SJCRH30 (cell line): ENCODE data around the gene IL1RL2. TPM values are rescaled to one million over a fixed set of nuclear protein-coding genes. Genes with fewer than 3 reads are reported as not detected.

Experiments used
- DNase-seq, 2 experiments: peaks; one replicate each; pipeline ENCODE4 v3.0.0-alpha.2; 2015 to 2020
- H3K27ac ChIP-seq: fragments of 250-450 bp; sonication (Bioruptor Pico); 2 replicates; pipeline ENCODE4 v1.5.1; 2020; ENCODE audit warnings: mild to moderate bottlenecking, moderate library complexity
- H3K27me3 ChIP-seq: fragments of 250-450 bp; sonication (Bioruptor Pico); 2 replicates; pipeline ENCODE4 v1.5.1; 2020; ENCODE audit warnings: mild to moderate bottlenecking, moderate library complexity
- H3K36me3 ChIP-seq: fragments of 250-450 bp; sonication (Bioruptor Pico); 2 replicates; pipeline ENCODE4 v1.5.1; 2020; ENCODE audit warnings: mild to moderate bottlenecking, moderate library complexity
- H3K4me1 ChIP-seq: fragments of 250-450 bp; sonication (Bioruptor Pico); 2 replicates; pipeline ENCODE4 v1.5.1; 2020; ENCODE audit warnings: mild to moderate bottlenecking, moderate library complexity
- H3K4me3 ChIP-seq: fragments of 250-450 bp; sonication (Bioruptor Pico); 2 replicates; pipeline ENCODE4 v1.5.1; 2020; ENCODE audit warnings: mild to moderate bottlenecking, moderate library complexity
- H3K9me3 ChIP-seq: fragments of 250-450 bp; sonication (Bioruptor Pico); replicated peaks from 2 replicates; pipeline ENCODE4 v1.5.1; 2020; ENCODE audit warnings: mild to moderate bottlenecking, moderate library complexity
- total RNA-seq: library from RNA; depleted of rRNA; stranded (reverse); fragments of >200 nt; shearing (Covaris generic); gene quantifications from 2 replicates; pipeline ENCODE4 v1.2.3, GENCODE V29; 2014; rRNA removed

Gene IL1RL2
- total RNA-seq, 1 experiment from 2014 or later = not detected

DNA sequence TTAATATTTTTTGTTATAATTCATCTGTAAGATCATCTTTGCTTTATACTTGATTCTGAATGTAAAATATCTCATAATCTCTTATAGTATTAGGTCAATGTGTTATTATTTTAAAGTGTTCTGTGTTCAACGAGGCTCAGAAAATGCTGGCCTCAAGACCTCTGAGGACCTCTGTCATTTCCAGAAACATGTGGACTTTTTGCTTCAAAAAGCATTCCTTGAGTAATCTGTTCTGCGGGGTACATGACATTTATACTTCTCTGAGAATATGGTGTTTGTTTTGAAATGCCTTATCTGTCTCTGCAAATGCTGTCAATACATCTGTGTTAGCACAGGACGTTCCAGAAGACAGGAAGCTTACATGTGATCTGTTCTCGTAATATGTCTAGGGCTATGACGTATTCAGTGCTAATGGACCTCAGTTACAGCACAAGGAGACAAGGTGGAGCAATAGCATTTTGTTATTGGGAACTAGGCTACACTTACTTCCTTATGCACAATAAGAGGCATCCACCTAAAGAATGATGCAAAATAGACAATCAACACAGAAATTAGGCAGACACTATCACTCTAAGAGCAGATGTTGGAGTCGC lies 86.9 kb downstream of the IL1RL2 start:
- Histone ChIP-seq H3K36me3 (no peaks in the 10 kb centered on the region), H3K27ac (no peak overlapping the region), H3K4me3 (no peak overlapping the region), H3K9me3 (no peaks in the 10 kb centered on the region), H3K4me1 (no peaks in the 10 kb centered on the region), H3K27me3 (no peaks in the 10 kb centered on the region)
- no peak for DNase-seq

- Histone ChIP-seq H3K27me3 (no peaks in the 10 kb centered on the region), H3K27ac (no peak overlapping the region), H3K36me3 (no peaks in the 10 kb centered on the region), H3K4me1 (no peaks in the 10 kb centered on the region), H3K4me3 (no peak overlapping the region), H3K9me3 (no peaks in the 10 kb centered on the region)
- DNase-seq = no peak
These were observed 89.9 kb downstream of the IL1RL2 start for GRCh38 chr2:102276549-102277201.

GRCh38 chr2:102277202-102277700 lies 90.4 kb downstream of the IL1RL2 start:
- no peaks in the 10 kb centered on the region for H3K36me3 ChIP-seq
- H3K4me1 ChIP-seq = no peaks in the 10 kb centered on the region

DNA sequence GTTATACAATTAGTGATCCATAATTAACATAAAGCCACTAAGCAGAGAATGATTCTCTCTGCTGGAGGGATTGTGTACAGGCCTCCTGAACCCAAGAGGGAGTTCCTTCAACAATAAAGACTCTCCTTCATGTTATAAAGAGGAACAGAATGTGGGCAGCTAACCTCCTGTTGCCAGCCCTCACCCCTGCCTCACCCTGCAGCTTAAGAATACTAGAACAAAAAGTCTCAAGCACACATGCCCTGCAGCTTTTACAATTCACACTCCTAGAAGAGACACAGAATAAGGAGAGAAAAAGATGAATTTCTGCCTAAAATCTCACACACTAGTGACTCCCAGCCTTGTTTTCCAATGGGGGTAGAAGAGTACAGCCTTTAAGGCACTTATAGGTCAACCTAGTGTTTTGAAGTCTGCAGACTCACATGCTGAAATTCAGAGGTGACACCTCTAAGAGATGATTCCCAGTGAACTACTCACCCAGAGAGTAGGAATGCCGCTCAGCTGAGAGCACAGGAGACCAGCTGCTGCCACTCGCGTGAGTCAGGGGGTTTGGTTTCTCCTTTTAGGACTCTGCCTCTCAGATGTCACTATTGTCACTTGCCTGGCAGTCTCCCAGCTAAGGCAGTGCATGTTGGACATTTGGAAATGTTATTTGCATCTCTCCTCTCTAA lies 92.0 kb downstream of the IL1RL2 start:
- Histone ChIP-seq H3K4me3 (no peak overlapping the region), H3K4me1 (no peaks in the 10 kb centered on the region), H3K27me3 (no peaks in the 10 kb centered on the region), H3K36me3 (no peaks in the 10 kb centered on the region), H3K9me3 (no peaks in the 10 kb centered on the region), H3K27ac (no peak overlapping the region)
- DNase-seq = peak in 1 of 2 experiments; percentile 13

More at GRCh38 chr2:102277202-102277700, 90.4 kb downstream of the IL1RL2 start:
- no peak overlapping the region for H3K27ac ChIP-seq
- H3K4me3 ChIP-seq = no peak overlapping the region
- H3K27me3 ChIP-seq = no peaks in the 10 kb centered on the region
- no peak for DNase-seq
- H3K9me3 ChIP-seq = no peaks in the 10 kb centered on the region

GRCh38 chr2:102279391-102279735 lies 92.5 kb downstream of the IL1RL2 start:
- H3K4me3 ChIP-seq = no peak overlapping the region
- no peaks in the 10 kb centered on the region for H3K4me1 ChIP-seq
- H3K27me3 ChIP-seq = no peaks in the 10 kb centered on the region
- H3K36me3 ChIP-seq = no peaks in the 10 kb centered on the region
- DNase-seq = no peak
- no peak overlapping the region for H3K27ac ChIP-seq
- no peaks in the 10 kb centered on the region for H3K9me3 ChIP-seq

- H3K36me3 ChIP-seq = no peaks in the 10 kb centered on the region
- no peaks in the 10 kb centered on the region for H3K9me3 ChIP-seq
- H3K4me3 ChIP-seq = no peak overlapping the region
- no peaks in the 10 kb centered on the region for H3K27me3 ChIP-seq
- no peaks in the 10 kb centered on the region for H3K4me1 ChIP-seq
- no peak overlapping the region for H3K27ac ChIP-seq
- DNase-seq = no peak
These were observed 95.9 kb downstream of the IL1RL2 start for GRCh38 chr2:102282678-102283091.

- H3K27ac ChIP-seq = no peak overlapping the region
- H3K4me1 ChIP-seq = no peaks in the 10 kb centered on the region
- DNase-seq = no peak
- no peaks in the 10 kb centered on the region for H3K36me3 ChIP-seq
- no peak overlapping the region for H3K4me3 ChIP-seq
- H3K9me3 ChIP-seq = no peaks in the 10 kb centered on the region
- H3K27me3 ChIP-seq = no peaks in the 10 kb centered on the region
These were observed 97.2 kb downstream of the IL1RL2 start for GRCh38 chr2:102283996-102284395.

DNA sequence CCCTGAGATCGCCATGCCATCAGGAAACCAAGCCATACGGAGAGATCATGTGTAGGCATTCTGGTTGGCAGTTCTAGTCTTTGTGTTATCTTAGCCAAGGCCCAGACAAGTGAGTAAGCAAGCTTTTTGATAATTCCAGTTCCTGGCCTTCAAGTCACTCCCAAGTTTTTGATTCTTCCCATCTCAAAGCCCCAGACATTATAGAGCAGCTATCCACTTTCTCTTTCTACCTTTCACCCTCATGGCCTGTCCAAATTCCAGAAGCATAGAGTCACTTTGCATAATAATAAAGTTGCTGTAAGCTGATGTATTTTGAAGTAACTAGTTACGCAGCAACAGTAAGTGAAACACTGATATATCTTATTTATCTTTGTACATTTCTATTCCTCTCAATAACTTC lies 97.8 kb downstream of the IL1RL2 start:
- DNase-seq = no peak
- no peaks in the 10 kb centered on the region for H3K27me3 ChIP-seq
- no peaks in the 10 kb centered on the region for H3K9me3 ChIP-seq

GRCh38 chr2:102285368-102285767 lies 98.5 kb downstream of the IL1RL2 start:
- Histone ChIP-seq H3K36me3 (no peaks in the 10 kb centered on the region), H3K4me3 (no peak overlapping the region), H3K9me3 (no peaks in the 10 kb centered on the region), H3K27me3 (no peaks in the 10 kb centered on the region), H3K4me1 (no peaks in the 10 kb centered on the region), H3K27ac (no peak overlapping the region)
- no peak for DNase-seq

More for the DNA sequence above, 97.8 kb downstream of the IL1RL2 start:
- no peak overlapping the region for H3K27ac ChIP-seq
- H3K36me3 ChIP-seq = no peaks in the 10 kb centered on the region
- H3K4me1 ChIP-seq = no peaks in the 10 kb centered on the region
- H3K4me3 ChIP-seq = no peak overlapping the region

DNA sequence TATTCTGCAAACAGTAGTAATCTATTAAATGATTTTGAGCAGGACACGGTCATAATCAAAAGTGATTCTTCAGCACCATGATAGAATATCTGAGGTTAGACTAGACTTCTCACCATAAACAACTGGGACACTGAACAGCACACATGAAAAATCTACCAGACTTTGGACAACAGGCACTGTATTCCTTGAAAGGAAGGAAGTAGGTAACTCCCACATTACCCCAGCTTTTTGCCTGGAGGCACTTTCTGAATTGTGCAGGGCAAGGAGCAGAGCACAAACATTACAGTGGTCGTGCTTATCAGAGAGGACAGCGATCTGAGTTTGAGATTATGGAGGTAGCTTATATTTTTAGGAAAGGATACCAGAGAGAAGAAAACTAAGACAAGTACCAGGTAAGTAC lies 99.2 kb downstream of the IL1RL2 start:
- H3K27me3 ChIP-seq = no peaks in the 10 kb centered on the region

DNA sequence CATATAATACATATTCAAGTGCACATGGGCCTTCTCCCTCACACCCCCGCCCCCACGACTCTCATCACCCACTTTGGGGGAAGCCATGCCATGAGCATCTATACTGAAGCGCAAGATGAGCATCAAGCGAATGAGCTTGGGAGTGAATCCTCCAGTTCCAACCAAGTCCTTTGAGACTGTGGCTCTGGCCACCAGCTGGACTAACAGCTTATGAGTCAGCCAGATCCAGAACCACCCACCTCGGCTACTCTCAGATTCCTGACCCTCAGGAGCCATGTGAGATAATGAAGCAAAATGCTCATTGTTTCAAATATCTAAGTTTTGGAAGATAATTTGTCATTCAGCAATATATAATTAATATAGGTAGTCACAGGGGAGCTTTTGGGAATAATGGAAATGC lies 102.3 kb downstream of the IL1RL2 start:
- no peak overlapping the region for H3K4me3 ChIP-seq
- DNase-seq = no peak
- no peaks in the 10 kb centered on the region for H3K9me3 ChIP-seq

More for the DNA sequence above, 99.2 kb downstream of the IL1RL2 start:
- H3K36me3 ChIP-seq = no peaks in the 10 kb centered on the region
- H3K9me3 ChIP-seq = no peaks in the 10 kb centered on the region
- H3K4me3 ChIP-seq = no peak overlapping the region
- H3K4me1 ChIP-seq = no peaks in the 10 kb centered on the region
- H3K27ac ChIP-seq = no peak overlapping the region
- DNase-seq = no peak

More for the DNA sequence above, 102.3 kb downstream of the IL1RL2 start:
- H3K36me3 ChIP-seq = no peaks in the 10 kb centered on the region
- H3K27me3 ChIP-seq = no peaks in the 10 kb centered on the region
- no peak overlapping the region for H3K27ac ChIP-seq
- H3K4me1 ChIP-seq = no peaks in the 10 kb centered on the region

Other genes with a start within 250 kb of the IL1RL2 start
- gene IL1R2, start 195.1 kb upstream of the IL1RL2 start, total RNA-seq = not detected in 2 replicates
- 0.10 and 0.12 TPM in 2 replicates for gene IL1R1, start 44.3 kb upstream of the IL1RL2 start, total RNA-seq
- not detected in 2 replicates for gene IL1RL1, start 124.5 kb downstream of the IL1RL2 start, total RNA-seq
- gene IL18R1, start 168.8 kb downstream of the IL1RL2 start, total RNA-seq = not detected in 2 replicates
- not detected in 2 replicates for gene IL18RAP, start 236.1 kb downstream of the IL1RL2 start, total RNA-seq